Activated CD8-positive, alpha-beta T cell treated with anti-CD3 and anti-CD28 coated beads for 36 hours (primary cell): ENCODE data around the gene CNTNAP4. TPM values are rescaled to one million over a fixed set of nuclear protein-coding genes. Genes with fewer than 3 reads are reported as not detected.

Source experiments
- ATAC-seq: fragments of 200-7000 bp; cut with Tn5 transposase; one replicate; pipeline ENCODE4 v1.10.0; 2021; ENCODE audit warnings: mild to moderate bottlenecking, moderate library complexity
- CTCF ChIA-PET: fragments of 350-600 bp; sonication (Branson Sonifier 250); formaldehyde crosslinking; loops from one replicate; lab custom pipeline; 2021; ENCODE audit warnings: antibody characterized with exemption; lab: Charles Lee
- POLR2A ChIA-PET: fragments of 350-600 bp; sonication (Branson Sonifier 250); formaldehyde crosslinking; loops from one replicate; lab custom pipeline; 2021; ENCODE audit warnings: antibody characterized with exemption; lab: Charles Lee
- DNase-seq: peaks from one replicate; pipeline ENCODE4 v3.0.0-alpha.2; 2020
- H3K27ac Mint-ChIP-seq: one replicate; pipeline ENCODE4 v1.8.0; 2021; ENCODE audit warnings: mild to moderate bottlenecking, mixed read lengths
- H3K27me3 Mint-ChIP-seq: one replicate; pipeline ENCODE4 v1.8.0; 2021; ENCODE audit warnings: mixed read lengths
- H3K36me3 Mint-ChIP-seq: one replicate; pipeline ENCODE4 v1.8.0; 2021; ENCODE audit warnings: low read depth, mixed read lengths
- H3K4me1 Mint-ChIP-seq: one replicate; pipeline ENCODE4 v1.8.0; 2021; ENCODE audit warnings: low read depth, mixed read lengths
- H3K4me3 Mint-ChIP-seq: one replicate; pipeline ENCODE4 v1.8.0; 2021; ENCODE audit warnings: mild to moderate bottlenecking, moderate library complexity, mixed read lengths
- H3K9me3 Mint-ChIP-seq: one replicate; pipeline ENCODE4 v1.8.0; 2021; ENCODE audit warnings: mixed read lengths
- CTCF ChIP-seq: fragments of 200-600 bp; IDR thresholded peaks from one replicate; pipeline ENCODE4 v1.8.0; 2022; ENCODE audit warnings: antibody characterized with exemption, mild to moderate bottlenecking
- intact Hi-C: fragments of 100-400 bp; cut with micrococcal nuclease; formaldehyde crosslinking; loops from one replicate; pipeline ENCODE4 v1.10.0; 2022
- total RNA-seq, 2 experiments: library from RNA; stranded (reverse); gene quantifications; one replicate each; pipeline ENCODE4 v1.2.3, GENCODE V29; 2021

The CNTNAP4 gene
- total RNA-seq, 2 experiments from 2014 or later = not detected

GRCh38 chr16:76385601-76386230 is 108.5 kb downstream of the CNTNAP4 start:
- DNase-seq (no peak), ATAC-seq (no peak)
- H3K4me1 Mint-ChIP-seq = no peaks in the 10 kb centered on the region
- intact Hi-C loops = no loop called here
- ChIA-PET CTCF (no interaction called here), POLR2A (no interaction called here)
- TF ChIP-seq CTCF = no peak
- no peaks in the 10 kb centered on the region for H3K36me3 Mint-ChIP-seq
- H3K4me3 Mint-ChIP-seq = no peak overlapping the region
- no peak overlapping the region for H3K27ac Mint-ChIP-seq
- H3K27me3 Mint-ChIP-seq = no peaks in the 10 kb centered on the region
- H3K9me3 Mint-ChIP-seq = no peaks in the 10 kb centered on the region

GRCh38 chr16:76386784-76387183 is 109.6 kb downstream of the CNTNAP4 start:
- Mint-ChIP-seq H3K4me1 (no peaks in the 10 kb centered on the region), H3K4me3 (no peak overlapping the region)

GRCh38 chr16:76387994-76388393 is 110.8 kb downstream of the CNTNAP4 start:
- DNase-seq (no peak), ATAC-seq (no peak)
- Mint-ChIP-seq H3K4me3 (no peak overlapping the region), H3K4me1 (no peaks in the 10 kb centered on the region), H3K27me3 (no peaks in the 10 kb centered on the region), H3K9me3 (no peaks in the 10 kb centered on the region), H3K36me3 (no peaks in the 10 kb centered on the region), H3K27ac (no peak overlapping the region)
- ChIA-PET CTCF (no interaction called here), POLR2A (no interaction called here)
- TF ChIP-seq CTCF = no peak
- intact Hi-C loops = no loop called here

More at GRCh38 chr16:76386784-76387183, 109.6 kb downstream of the CNTNAP4 start:
- no peak for DNase-seq
- no peak for TF ChIP-seq CTCF
- Mint-ChIP-seq H3K9me3 (no peaks in the 10 kb centered on the region), H3K36me3 (no peaks in the 10 kb centered on the region), H3K27ac (no peak overlapping the region), H3K27me3 (no peaks in the 10 kb centered on the region)
- ChIA-PET CTCF (no interaction called here), POLR2A (no interaction called here)
- intact Hi-C loops = no loop called here
- no peak for ATAC-seq

GRCh38 chr16:76389126-76389525 is 111.9 kb downstream of the CNTNAP4 start:
- H3K27ac Mint-ChIP-seq = no peak overlapping the region
- H3K4me3 Mint-ChIP-seq = no peak overlapping the region
- H3K4me1 Mint-ChIP-seq = no peaks in the 10 kb centered on the region
- POLR2A ChIA-PET = no interaction called here
- CTCF ChIA-PET = no interaction called here
- intact Hi-C loops = no loop called here
- peaks cover 1% of the 10 kb centered on the region for H3K9me3 Mint-ChIP-seq
- no peaks in the 10 kb centered on the region for H3K27me3 Mint-ChIP-seq
- no peak for TF ChIP-seq CTCF
- H3K36me3 Mint-ChIP-seq = no peaks in the 10 kb centered on the region
- ATAC-seq (no peak), DNase-seq (no peak)

- ChIA-PET POLR2A (no interaction called here), CTCF (no interaction called here)
- Mint-ChIP-seq H3K36me3 (no peaks in the 10 kb centered on the region), H3K27ac (no peak overlapping the region), H3K27me3 (no peaks in the 10 kb centered on the region), H3K9me3 (peaks cover 2% of the 10 kb centered on the region), H3K4me1 (no peaks in the 10 kb centered on the region), H3K4me3 (no peak overlapping the region)
- ATAC-seq = no peak
- no peak for TF ChIP-seq CTCF
- intact Hi-C loops = no loop called here
- DNase-seq = no peak
These were observed 113.3 kb downstream of the CNTNAP4 start for GRCh38 chr16:76390476-76390875.
